EL (cell line): ENCODE data around the gene CSRP3.
A peak's percentile ranks its signal among the peaks of the same experiment; 100 is the strongest.

Source experiments
- DNase-seq: peaks from one replicate; pipeline ENCODE4 v3.0.0-alpha.2; 2016

CSRP3 gene

GRCh38 chr11:19225123-19225522 is 23.3 kb upstream of the CSRP3 start:
- no peak for DNase-seq

GRCh38 chr11:19220903-19221724 is 19.3 kb upstream of the CSRP3 start:
- DNase-seq: no peak

- DNase-seq: no peak
These were observed 17.1 kb upstream of the CSRP3 start for GRCh38 chr11:19218786-19219460.

GRCh38 chr11:19218216-19218615 is 16.4 kb upstream of the CSRP3 start:
- no peak for DNase-seq

- no peak for DNase-seq
These were observed 15.1 kb upstream of the CSRP3 start for GRCh38 chr11:19216709-19217374.

- DNase-seq: no peak
These were observed 14.2 kb upstream of the CSRP3 start for GRCh38 chr11:19216021-19216420.

GRCh38 chr11:19209617-19210370 is 8.0 kb upstream of the CSRP3 start:
- DNase-seq: no peak

- DNase-seq: no peak
These were observed 7.3 kb upstream of the CSRP3 start for GRCh38 chr11:19208959-19209546.

- no peak for DNase-seq
These were observed 6.4 kb upstream of the CSRP3 start for GRCh38 chr11:19208181-19208580.

GRCh38 chr11:19204836-19205235 is 3.1 kb upstream of the CSRP3 start:
- no peak for DNase-seq

GRCh38 chr11:19200410-19201201 is 1.2 kb downstream of the CSRP3 start:
- DNase-seq: peak; percentile 64

GRCh38 chr11:19199771-19200170 is 2.0 kb downstream of the CSRP3 start:
- DNase-seq: no peak

GRCh38 chr11:19199048-19199447 is 2.7 kb downstream of the CSRP3 start:
- no peak for DNase-seq

- no peak for DNase-seq
These were observed 5.4 kb downstream of the CSRP3 start for GRCh38 chr11:19196432-19196831.

GRCh38 chr11:19194620-19195308 is 7.0 kb downstream of the CSRP3 start:
- no peak for DNase-seq

- no peak for DNase-seq
These were observed 7.9 kb downstream of the CSRP3 start for GRCh38 chr11:19193916-19194315.

GRCh38 chr11:19191530-19192169 is 10.1 kb downstream of the CSRP3 start:
- DNase-seq: no peak

- DNase-seq: no peak
These were observed 13.9 kb downstream of the CSRP3 start for GRCh38 chr11:19187833-19188258.

- DNase-seq: no peak
These were observed 14.5 kb downstream of the CSRP3 start for GRCh38 chr11:19187114-19187832.

- DNase-seq: no peak
These were observed 16.2 kb downstream of the CSRP3 start for GRCh38 chr11:19185516-19186052.
